OCI-LY3 (cell line): ENCODE measurements around the gene MYO5B.

Source experiments
- EZH2phosphoT487 ChIP-seq: fragments of 200-600 bp; shearing (Covaris generic); IDR thresholded peaks from 2 replicates; pipeline ENCODE4 v1.6.1; 2018; ENCODE audit warnings: antibody characterized with exemption, mixed run types, low read depth
- TF ChIP-seq, protein P1 (sequence below): fragments of 200-600, 300-600 bp; sonication (generic); IDR thresholded peaks from 2 replicates; pipeline ENCODE4 v1.5.1; 2014; ENCODE audit warnings: antibody characterized with exemption, low read length, low read depth

DNA sequence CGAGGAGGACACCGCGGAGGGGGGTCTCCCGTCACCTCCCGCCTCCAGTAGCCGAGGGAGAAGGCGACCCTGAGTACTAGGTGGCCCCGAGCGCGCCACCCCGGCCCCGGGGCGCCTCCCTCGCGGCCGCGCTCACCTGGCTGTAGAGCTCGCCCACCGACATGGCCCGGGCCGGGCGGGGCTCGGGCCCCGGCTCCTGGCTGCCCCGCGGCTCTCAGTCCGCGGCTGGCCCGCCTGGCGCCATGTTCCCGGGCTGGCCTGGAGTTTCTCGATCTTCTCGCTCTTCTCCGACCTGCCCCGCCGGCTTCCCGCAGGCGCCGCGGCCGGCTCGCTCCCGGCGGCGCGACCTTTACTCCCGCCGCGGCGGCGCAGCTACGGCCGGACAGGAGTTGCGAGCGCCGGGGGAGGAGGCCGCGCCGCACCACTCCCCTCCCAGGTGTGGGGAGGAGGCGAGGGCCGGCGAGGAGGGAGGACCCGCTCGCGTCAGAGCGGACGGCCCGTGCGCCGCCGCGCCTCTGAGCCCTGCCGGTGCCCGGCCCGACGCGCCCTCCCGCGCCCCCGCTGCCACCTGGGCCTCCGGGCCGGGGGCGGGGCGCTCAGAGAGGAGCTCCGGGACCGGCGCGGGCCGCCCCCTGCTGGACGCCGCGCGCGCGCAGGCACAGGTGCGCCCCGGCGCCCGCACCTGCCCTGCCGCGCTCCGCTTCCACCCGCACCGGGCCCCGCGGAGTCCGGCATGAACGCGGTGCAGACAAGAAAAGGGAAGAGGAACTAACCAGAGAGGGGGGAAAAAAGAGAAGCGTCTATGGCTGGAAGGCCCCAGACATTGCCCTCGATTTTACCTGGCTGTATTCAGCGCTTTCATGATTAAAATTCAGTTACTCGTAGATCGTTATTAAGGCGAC lies at the start of gene MYO5B:
- TF ChIP-seq, protein P1, sequence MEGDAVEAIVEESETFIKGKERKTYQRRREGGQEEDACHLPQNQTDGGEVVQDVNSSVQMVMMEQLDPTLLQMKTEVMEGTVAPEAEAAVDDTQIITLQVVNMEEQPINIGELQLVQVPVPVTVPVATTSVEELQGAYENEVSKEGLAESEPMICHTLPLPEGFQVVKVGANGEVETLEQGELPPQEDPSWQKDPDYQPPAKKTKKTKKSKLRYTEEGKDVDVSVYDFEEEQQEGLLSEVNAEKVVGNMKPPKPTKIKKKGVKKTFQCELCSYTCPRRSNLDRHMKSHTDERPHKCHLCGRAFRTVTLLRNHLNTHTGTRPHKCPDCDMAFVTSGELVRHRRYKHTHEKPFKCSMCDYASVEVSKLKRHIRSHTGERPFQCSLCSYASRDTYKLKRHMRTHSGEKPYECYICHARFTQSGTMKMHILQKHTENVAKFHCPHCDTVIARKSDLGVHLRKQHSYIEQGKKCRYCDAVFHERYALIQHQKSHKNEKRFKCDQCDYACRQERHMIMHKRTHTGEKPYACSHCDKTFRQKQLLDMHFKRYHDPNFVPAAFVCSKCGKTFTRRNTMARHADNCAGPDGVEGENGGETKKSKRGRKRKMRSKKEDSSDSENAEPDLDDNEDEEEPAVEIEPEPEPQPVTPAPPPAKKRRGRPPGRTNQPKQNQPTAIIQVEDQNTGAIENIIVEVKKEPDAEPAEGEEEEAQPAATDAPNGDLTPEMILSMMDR: peak; percentile 35
- TF ChIP-seq EZH2phosphoT487: no peak
